KBM-7 (cell line): ENCODE measurements around the gene ERN2.

Source experiments
- DNase-seq: peaks from one replicate; pipeline ENCODE4 v3.0.0-alpha.2; 2015
- in situ Hi-C: fragments of 300-500 bp; cut with MboI; formaldehyde crosslinking; loops from 2 replicates; pipeline ENCODE4 v1.14.3; 2020; ENCODE audit warnings: low sequenced_read_pairs, low pct_unique_long_range_greater_than_20kb, mixed read lengths

The ERN2 gene

DNA sequence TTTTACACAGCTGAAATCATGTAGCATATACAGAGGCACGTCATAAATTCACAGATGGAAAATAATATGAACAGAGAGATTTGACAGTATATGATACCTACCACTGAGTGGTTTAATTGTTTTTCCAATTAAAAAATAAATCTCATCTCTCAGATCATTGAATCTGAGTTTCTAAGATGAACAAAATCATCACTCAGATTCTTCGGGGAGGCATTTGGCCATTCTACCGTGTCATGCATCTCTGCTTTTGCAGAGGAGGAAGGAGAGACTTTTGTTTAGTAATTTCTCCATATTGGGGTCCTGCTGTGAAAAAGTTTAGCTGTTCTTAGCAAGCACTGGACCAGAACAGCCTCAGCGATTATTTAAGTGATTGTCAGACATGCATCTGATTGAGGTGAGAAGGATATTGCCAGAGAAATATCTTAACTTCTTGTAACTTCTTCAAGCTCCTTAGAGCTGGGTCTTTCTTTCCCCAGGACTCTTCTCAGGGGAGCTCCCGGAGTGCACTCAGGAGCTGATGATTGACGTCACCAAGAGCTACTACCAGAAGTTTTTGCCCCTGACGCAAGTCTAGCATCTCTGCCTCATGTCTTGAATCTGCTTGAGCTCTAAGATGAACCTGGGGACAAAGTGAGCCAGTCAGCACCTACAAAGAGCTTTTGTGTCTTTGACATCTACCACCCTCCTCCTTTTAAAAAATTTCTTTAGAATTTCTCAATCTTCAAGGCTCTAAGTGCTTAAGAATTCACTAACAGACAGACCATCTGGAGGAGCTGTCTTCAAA is 46.3 kb downstream of the ERN2 start:
- in situ Hi-C loops = no loop called here
- DNase-seq = no peak

- in situ Hi-C loops = no loop called here
- DNase-seq = no peak
These were observed 49.1 kb downstream of the ERN2 start for GRCh38 chr16:23663918-23664317.

DNA sequence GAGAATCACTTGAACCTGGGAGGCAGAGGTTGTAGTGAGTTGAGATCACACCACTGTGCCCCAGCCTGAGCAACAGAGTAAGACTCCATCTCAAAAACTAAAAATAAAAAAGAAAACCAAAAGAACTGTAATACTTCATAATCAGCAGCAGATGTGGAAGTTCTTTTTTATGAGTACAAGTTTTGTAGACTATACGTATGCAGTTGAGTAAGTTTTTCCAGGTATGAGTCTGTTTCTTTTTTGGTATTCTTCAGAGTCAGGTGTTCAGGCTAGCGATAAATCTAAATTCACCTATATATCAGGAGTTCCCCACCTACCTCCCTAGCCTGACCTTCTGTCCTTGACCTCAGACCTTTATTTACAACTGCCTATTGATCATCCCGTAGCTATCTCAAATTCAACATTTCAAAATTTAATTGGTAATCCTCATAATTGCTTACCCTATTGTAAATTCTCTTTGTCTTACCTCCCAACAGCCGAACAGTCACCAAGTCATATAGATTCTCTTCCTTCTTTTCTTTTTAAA is 61.0 kb downstream of the ERN2 start:
- in situ Hi-C loops = no loop called here
- DNase-seq = no peak

DNA sequence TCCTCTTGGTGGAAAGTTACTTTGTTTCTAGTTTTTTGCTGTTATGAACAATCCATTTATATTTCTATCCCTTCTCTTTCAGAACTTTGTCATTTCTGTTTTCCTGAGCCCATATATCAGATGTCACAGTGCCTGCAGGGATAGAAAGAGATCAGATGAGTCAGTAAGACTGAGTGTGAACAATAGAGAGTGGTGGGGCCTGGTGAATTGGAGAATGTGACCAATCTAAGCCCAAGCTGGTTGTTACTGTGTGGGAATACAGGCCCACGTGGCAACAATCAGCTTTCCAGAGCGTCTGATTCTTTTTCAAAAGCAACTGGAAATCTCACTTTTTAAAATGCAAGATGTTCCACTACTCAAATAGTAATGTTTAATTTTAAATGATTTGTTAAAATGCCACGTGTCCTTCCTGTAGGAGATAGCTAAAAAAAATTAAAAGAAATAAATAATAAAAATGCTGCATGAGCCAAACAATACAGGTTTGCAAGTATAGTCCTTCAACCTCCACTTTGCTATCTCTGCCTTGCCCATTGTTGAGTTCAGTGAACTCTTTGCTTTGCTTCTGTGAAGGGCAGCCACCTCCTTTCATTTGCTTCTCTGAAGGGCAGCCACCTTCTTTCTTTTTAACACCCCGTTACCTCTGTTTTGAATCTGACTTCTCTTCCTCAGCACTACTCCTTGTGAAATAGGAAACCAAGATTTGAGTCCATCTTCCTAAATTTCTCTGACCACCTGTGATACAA is 62.2 kb downstream of the ERN2 start:
- DNase-seq = no peak
- in situ Hi-C loops = no loop called here

DNA sequence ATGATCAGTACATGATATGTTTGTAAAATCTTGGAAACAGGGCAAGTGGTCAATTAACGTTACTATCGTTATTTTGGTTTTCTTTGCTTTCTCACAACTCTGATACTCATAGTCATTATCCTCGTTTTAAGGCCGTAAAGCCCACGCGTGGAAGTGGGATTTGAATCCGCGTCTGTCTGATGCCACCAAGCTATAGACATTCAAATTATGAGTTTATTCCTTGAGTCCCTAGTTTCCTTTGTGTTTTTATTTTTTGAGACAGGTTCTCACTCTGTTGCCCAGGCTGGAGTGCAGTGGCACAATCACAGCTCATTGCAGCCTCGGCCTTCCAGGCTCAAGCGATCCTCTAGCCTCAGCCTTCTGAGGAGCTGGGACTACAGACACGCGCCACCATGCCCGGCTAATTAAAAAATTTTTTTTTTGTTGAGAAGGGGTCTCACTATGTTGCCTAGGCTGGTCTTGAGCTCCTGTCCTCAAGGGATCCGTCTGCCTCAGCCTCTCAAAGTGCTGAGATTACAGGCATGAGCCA is 70.7 kb downstream of the ERN2 start:
- DNase-seq = no peak
- in situ Hi-C loops = no loop called here

DNA sequence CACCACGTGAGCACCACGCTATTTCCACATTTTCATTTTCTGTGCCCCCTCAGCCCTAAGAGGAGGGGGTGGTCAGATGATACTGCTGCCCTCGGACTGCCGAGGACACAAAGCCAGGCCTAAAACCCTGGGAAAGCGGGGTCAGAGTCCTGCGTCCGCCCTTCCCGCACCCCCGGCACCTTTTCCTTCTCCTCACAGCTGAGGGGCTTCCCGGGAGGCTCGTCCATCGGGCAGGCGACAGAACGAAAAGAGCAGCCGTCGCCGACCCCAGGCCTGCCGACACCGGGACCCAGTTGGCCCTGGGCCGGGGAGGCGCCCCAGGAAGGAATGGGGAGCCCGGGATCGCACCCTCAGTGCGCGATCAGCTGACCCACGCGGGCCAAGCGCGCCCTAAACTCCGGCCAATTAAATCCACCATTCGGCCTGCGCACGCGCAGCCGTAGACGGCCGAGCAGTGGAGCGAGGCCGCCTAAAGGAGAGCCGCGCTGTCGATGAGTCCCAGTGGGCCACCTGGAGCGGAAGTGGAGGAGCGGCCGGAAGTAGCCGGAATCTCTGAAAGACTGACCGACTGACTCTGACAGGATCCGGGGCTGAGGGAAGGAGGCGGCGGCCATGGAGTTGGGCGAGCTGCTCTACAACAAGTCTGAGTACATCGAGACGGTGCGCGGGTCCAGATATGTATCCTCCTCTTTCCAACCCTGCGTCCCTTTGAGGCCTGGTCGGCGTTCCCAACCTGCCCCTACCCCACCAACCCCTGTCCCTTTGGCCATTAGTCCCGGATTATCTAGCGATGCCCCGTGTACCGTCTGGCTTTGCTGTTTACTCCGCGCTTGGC is 71.9 kb downstream of the ERN2 start, which contains the start of the genes DCTN5 and PALB2:
DCTN5 (plus strand) TSS at position 536 of the 835 bp plus-strand sequence; CDS start at position 613, 77 bp downstream.
PALB2 (minus strand) TSS at position 380 of the 835 bp plus-strand sequence; CDS start at position 227, 153 bp downstream.
- peak; percentile 93 for DNase-seq
- in situ Hi-C loops = no loop called here

DNA sequence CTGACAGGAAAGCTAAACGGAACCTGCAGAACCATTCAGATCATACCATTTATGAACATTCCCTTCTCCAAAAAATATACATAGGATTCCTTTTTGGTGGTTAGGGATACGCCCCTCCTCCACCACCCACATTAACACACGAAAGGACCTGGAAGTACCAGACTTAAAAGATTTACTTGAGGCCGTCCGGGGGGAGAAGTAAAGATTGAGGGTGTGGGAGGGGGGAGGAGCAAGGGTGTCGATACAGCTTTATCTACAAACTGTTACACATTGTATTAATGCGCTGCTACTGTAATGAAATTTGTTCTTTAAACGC is 72.4 kb downstream of the ERN2 start:
- in situ Hi-C loops = no loop called here
- no peak for DNase-seq
